Psoas muscle (tissue), 8 donors: ENCODE data around the gene CYP1B1. TPM values are rescaled to one million over a fixed set of nuclear protein-coding genes. Genes with fewer than 3 reads are reported as not detected.

Experiments
- ATAC-seq, 4 donors: fragments of 200-7000 bp; cut with Tn5 transposase; one replicate each; pipeline ENCODE4 v1.9.1; 2020; ENCODE audit warnings: moderate library complexity in 3 of 4, mild to moderate bottlenecking in 2 of 4
- DNase-seq, 2 donors: peaks; one replicate each; pipeline ENCODE4 v3.0.0-alpha.2; 2020
- H3K27ac ChIP-seq: fragments of 200-600 bp; one replicate; pipeline ENCODE4 v1.8.0; 2022
- H3K27me3 ChIP-seq, 3 donors: fragments of 200-600 bp in 1 of 3; one replicate each; pipeline versions ENCODE4 v1.6.1 to v1.8.0; 2013 to 2022; ENCODE audit warnings: low read length in 2 of 3, mild to moderate bottlenecking in 2 of 3, moderate library complexity in 1 of 3; ENCODE audit not compliant: insufficient read depth in 3 of 3
- H3K36me3 ChIP-seq, 2 donors: fragments of 200-600 bp in 1 of 2; one replicate each; pipeline versions ENCODE4 v1.6.1 to v1.8.0; 2013 to 2022; ENCODE audit warnings: low read depth in 1 of 2, mild to moderate bottlenecking in 1 of 2, moderate library complexity in 1 of 2; ENCODE audit not compliant: insufficient read depth in 1 of 2
- H3K4me1 ChIP-seq: fragments of 200-600 bp; one replicate; pipeline ENCODE4 v1.8.0; 2022
- H3K4me3 ChIP-seq: fragments of 200-600 bp; one replicate; pipeline ENCODE4 v1.8.0; 2022; ENCODE audit warnings: mild to moderate bottlenecking
- H3K9me3 ChIP-seq: fragments of 200-600 bp; one replicate; pipeline ENCODE4 v1.8.0; 2022
- CTCF ChIP-seq: fragments of 200-600 bp; IDR thresholded peaks from one replicate; pipeline ENCODE4 v1.8.0; 2022; ENCODE audit warnings: antibody characterized with exemption
- WGBS, 3 donors: extraction: QIAGEN DNeasy Blood & Tissue Kit; methylation state at CpG; one replicate each; pipeline versions ENCODE4 v1.1.6 to v1.1.7; 2013; 5-methylcytosine and 5-hydroxymethylcytosine counted together
- intact Hi-C, 2 donors: fragments of 100-400 bp; cut with DNase I; formaldehyde crosslinking; loops; one replicate each; pipeline versions ENCODE4 v1.11.0 to v1.14.2; 2022
- polyA plus RNA-seq, 3 donors: library from polyadenylated mRNA; stranded (reverse); fragments of 200-250 nt; gene quantifications; one replicate each; pipeline ENCODE4 v1.2.3, GENCODE V29; 2013
- total RNA-seq, 4 donors: library from RNA; stranded (reverse); fragmentation: NEBNext Ultra II Directional in 2 of 4; extraction: Animal tissue kit (Norgen Biotek cat#: 25700) in 2 of 4; gene quantifications; one replicate each; pipeline versions ENCODE4 v1.2.1 to v1.2.4, GENCODE V29; 2021 to 2023
- donor health status: healthy with polysubstance abuse.
- donor health status: DM: no; HTN: no; CAD: no; lungs with moderate emphysema.
- donor health status: Bipolar disorder and iron deficiency.
- donor health status: healthy.
- donor health status: DM: yes; HTN: yes; CAD: no.
- donor health status: DM: no; HTN: no; CAD: no.
- donor health status: DM: no; HTN: no; CAD: no.
- donor health status: DM: yes; HTN: yes; CAD: no.

Gene CYP1B1
- total and polyA plus RNA-seq, 7 donors, result 1.1 to 53.1 (median 6.8) TPM

- no peak for ATAC-seq
- Histone ChIP-seq H3K9me3 (peaks cover 7% of the 10 kb centered on the region), H3K36me3 (no peaks in the 10 kb centered on the region), H3K27me3 (no peaks in the 10 kb centered on the region), H3K4me3 (no peak overlapping the region), H3K27ac (no peak overlapping the region), H3K4me1 (no peaks in the 10 kb centered on the region)
- DNase-seq, result no peak
- no peak for TF ChIP-seq CTCF
- WGBS, 3 donors, result 78 to 87% (median 78%) methylated on average over 11 of the region's 11 CpGs
- intact Hi-C loops, result no loop called here
These were observed 33.2 kb upstream of the CYP1B1 start for GRCh38 chr2:38108907-38109731.

GRCh38 chr2:38107738-38108410 lies 31.9 kb upstream of the CYP1B1 start:
- Histone ChIP-seq H3K9me3 (peaks cover 7% of the 10 kb centered on the region), H3K4me3 (no peak overlapping the region), H3K27me3 (no peaks in the 10 kb centered on the region), H3K27ac (no peak overlapping the region), H3K4me1 (no peaks in the 10 kb centered on the region), H3K36me3 (no peaks in the 10 kb centered on the region)
- DNase-seq (no peak), ATAC-seq (no peak)
- intact Hi-C loops, result no loop called here
- WGBS, 3 donors, result 90 to 91% (median 91%) methylated on average over 17 of the region's 17 CpGs
- no peak for TF ChIP-seq CTCF

GRCh38 chr2:38106405-38107094 lies 30.6 kb upstream of the CYP1B1 start:
- Histone ChIP-seq H3K27me3 (no peaks in the 10 kb centered on the region), H3K9me3 (peaks cover 7% of the 10 kb centered on the region), H3K27ac (peak overlapping the region; percentile 55), H3K36me3 (no peaks in the 10 kb centered on the region), H3K4me1 (no peaks in the 10 kb centered on the region), H3K4me3 (no peak overlapping the region)
- ATAC-seq (peak in 1 of 4 donors; percentile 45), DNase-seq (no peak)
- WGBS, 3 donors, result 45 to 52% (median 50%) methylated on average over 7 of the region's 7 CpGs
- no peak for TF ChIP-seq CTCF
- intact Hi-C loops, result no loop called here

GRCh38 chr2:38105922-38106321 lies 30.0 kb upstream of the CYP1B1 start:
- WGBS, 3 donors, result 73 to 74% (median 73%) methylated on average over 7 of the region's 7 CpGs
- Histone ChIP-seq H3K27me3 (no peaks in the 10 kb centered on the region), H3K36me3 (no peaks in the 10 kb centered on the region), H3K4me3 (no peak overlapping the region), H3K4me1 (no peaks in the 10 kb centered on the region), H3K27ac (no peak overlapping the region), H3K9me3 (peaks cover 7% of the 10 kb centered on the region)
- intact Hi-C loops, result no loop called here
- DNase-seq (no peak), ATAC-seq (no peak)
- no peak for TF ChIP-seq CTCF
